HUES48 (cell line): ENCODE measurements around the gene SPACA7.
"Not testable (repeated sequence)": the region's sequence is repeated elsewhere in the genome, so short reads cannot be mapped to it uniquely, and the experiment has no call there.

Experiments
- H3K27ac ChIP-seq: one replicate; pipeline ENCODE4 v1.7.0; 2013; ENCODE audit warnings: low read depth, low read length, inconsistent platforms
- H3K27me3 ChIP-seq: 2 replicates; pipeline ENCODE4 v1.6.1; 2013; ENCODE audit warnings: mild to moderate bottlenecking, low read length; ENCODE audit not compliant: control insufficient read depth, insufficient read depth
- H3K36me3 ChIP-seq: 2 replicates; pipeline ENCODE4 v1.6.1; 2013; ENCODE audit warnings: low read length; ENCODE audit not compliant: control insufficient read depth, insufficient read depth
- H3K4me1 ChIP-seq: 2 replicates; pipeline ENCODE4 v1.6.1; 2013; ENCODE audit warnings: mild to moderate bottlenecking, low read length; ENCODE audit not compliant: control insufficient read depth, insufficient read depth
- H3K4me3 ChIP-seq: 2 replicates; pipeline ENCODE4 v1.5.1; 2013; ENCODE audit warnings: mild to moderate bottlenecking, low read depth, low read length
- H3K9ac ChIP-seq: 2 replicates; pipeline ENCODE4 v1.6.1; 2013; ENCODE audit warnings: mild to moderate bottlenecking, low read depth, low read length, moderate library complexity
- H3K9me3 ChIP-seq: 2 replicates; pipeline ENCODE4 v1.6.1; 2013; ENCODE audit warnings: low read length; ENCODE audit not compliant: control insufficient read depth, insufficient read depth

The SPACA7 gene

DNA sequence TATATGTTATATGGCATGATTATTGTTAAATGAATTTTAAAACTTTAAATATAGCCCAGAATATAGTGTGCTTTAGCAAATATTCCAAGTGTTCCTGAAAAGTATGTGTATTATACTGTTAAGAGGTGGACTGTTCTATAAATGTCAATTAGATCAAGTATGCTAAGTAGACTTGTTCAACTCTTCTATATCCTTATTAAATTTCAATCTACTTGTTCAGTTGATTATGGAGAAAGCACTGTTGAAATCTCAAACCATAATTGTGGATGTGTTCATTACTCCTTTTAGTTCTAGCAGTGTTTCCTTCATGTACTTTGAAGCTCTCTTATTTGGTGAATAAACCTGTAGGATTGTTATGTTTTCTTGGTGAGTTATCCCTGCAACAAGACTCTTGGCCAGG is 52.5 kb downstream of the SPACA7 start:
- Histone ChIP-seq H3K36me3 (no peaks in the 10 kb centered on the region), H3K4me1 (no peaks in the 10 kb centered on the region), H3K9ac (no peak overlapping the region), H3K27ac (no peak overlapping the region), H3K4me3 (no peak overlapping the region; the same call in 1 of the 2 replicates), H3K27me3 (no peaks in the 10 kb centered on the region), H3K9me3 (peaks cover 37% of the 10 kb centered on the region)

GRCh38 chr13:112431734-112432133 is 55.6 kb downstream of the SPACA7 start:
- Histone ChIP-seq H3K9me3 (peaks cover 32% of the 10 kb centered on the region), H3K27ac (no peak overlapping the region), H3K4me3 (no peak overlapping the region), H3K4me1 (no peaks in the 10 kb centered on the region), H3K36me3 (no peaks in the 10 kb centered on the region), H3K9ac (no peak overlapping the region), H3K27me3 (no peaks in the 10 kb centered on the region)

DNA sequence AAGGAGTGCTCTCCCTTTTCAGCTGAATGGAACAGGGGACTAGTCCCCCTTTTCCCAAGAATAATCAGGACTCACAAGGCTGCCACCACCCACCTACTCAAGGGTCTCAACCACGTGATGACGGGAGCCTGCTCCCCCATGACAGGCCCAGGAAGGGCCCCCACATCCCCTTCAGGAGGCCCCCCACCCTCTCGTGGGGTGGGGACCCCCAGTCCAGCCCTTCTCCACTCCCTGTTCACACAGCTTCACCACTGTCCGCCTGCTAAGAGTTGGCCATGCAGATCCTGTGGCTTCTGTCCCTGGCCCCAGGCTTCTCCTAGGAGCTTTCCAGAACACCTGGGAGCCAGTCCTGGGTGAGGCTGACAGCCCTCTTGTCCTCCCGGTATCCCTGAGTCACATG is 56.6 kb downstream of the SPACA7 start:
- peaks cover 32% of the 10 kb centered on the region for H3K9me3 ChIP-seq
- H3K9ac ChIP-seq, H3K4me3 ChIP-seq, H3K27ac ChIP-seq, H3K4me1 ChIP-seq, H3K27me3 ChIP-seq, H3K36me3 ChIP-seq: not testable (repeated sequence)

GRCh38 chr13:112433517-112433916 is 57.4 kb downstream of the SPACA7 start:
- H3K27ac ChIP-seq, H3K27me3 ChIP-seq, H3K4me1 ChIP-seq, H3K36me3 ChIP-seq, H3K9ac ChIP-seq, H3K4me3 ChIP-seq: not testable (repeated sequence)
- H3K9me3 ChIP-seq: peaks cover 27% of the 10 kb centered on the region

DNA sequence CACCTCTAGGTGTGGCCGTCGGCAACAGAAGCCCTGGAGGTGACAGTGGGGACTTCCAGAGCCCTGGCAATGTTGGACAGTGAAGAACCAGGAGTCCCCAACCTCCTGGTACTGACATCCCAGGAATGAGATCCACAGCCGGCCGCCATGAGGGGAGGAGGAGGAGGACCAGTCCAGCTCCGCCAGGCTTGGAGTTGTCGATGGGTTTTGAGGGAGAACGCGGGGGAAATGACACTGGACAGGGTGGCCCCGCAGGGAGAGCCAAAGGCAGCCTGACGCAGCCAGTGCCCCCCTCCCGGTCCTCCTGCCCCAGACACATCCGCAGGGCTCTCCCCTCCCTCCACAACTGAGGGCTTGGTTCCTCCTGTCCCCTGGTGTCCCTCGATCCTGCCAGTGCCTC is 57.9 kb downstream of the SPACA7 start:
- no peaks in the 10 kb centered on the region for H3K27me3 ChIP-seq
- no peak overlapping the region for H3K9ac ChIP-seq
- H3K9me3 ChIP-seq: peaks cover 25% of the 10 kb centered on the region
- no peaks in the 10 kb centered on the region for H3K4me1 ChIP-seq
- no peaks in the 10 kb centered on the region for H3K36me3 ChIP-seq
- no peak overlapping the region for H3K27ac ChIP-seq
- H3K4me3 ChIP-seq: no peak overlapping the region

DNA sequence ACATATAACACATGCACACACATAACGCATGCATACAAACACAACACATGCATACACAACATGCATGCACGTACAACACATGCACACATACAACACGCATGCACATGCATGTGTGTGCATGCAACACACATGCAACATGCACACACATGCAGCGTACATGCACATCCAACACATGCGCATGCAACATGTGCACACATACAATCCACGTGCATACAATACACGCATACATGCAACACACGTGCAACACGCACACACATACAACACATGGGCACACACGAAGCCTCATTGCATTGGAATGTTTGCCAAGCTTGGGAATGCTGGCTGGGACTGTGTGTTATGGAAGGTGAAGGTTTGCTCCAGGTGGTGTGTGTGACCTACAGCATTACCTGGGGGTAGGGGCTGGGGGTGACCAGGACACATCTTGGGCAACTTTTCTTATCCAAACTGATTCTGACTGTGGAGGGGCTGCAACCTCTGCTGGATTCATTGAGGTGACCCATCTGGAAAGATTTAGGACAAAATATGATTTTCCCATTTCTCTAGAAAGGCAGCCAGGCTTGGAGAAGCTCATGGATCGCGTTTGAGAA is 58.9 kb downstream of the SPACA7 start:
- H3K27ac ChIP-seq: no peak overlapping the region
- no peaks in the 10 kb centered on the region for H3K4me1 ChIP-seq
- H3K9ac ChIP-seq: no peak overlapping the region
- no peaks in the 10 kb centered on the region for H3K36me3 ChIP-seq
- peaks cover 16% of the 10 kb centered on the region for H3K9me3 ChIP-seq
- H3K4me3 ChIP-seq: no peak overlapping the region
- H3K27me3 ChIP-seq: no peaks in the 10 kb centered on the region

DNA sequence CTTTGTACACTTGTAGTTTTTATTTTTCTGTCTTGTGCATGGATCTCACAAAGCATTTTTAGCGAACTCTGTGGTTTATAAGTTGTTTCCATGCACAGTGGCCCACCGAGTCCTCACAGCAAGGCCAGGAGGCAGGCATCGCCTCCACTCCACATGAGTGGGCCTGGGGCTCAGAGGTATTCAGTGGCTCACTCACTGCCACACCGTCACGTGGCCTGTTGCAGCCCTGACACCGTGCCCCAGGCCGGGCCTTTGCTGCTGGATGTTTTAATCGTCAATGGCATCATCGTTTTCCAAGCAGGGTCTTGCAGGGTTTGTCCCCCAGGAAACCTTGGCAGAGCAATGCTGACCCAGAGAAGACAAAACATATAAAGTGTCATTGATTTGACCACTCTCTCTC is 59.8 kb downstream of the SPACA7 start:
- no peaks in the 10 kb centered on the region for H3K36me3 ChIP-seq
- no peak overlapping the region for H3K4me3 ChIP-seq
- H3K9me3 ChIP-seq: peaks cover 17% of the 10 kb centered on the region
- no peak overlapping the region for H3K9ac ChIP-seq
- no peaks in the 10 kb centered on the region for H3K4me1 ChIP-seq
- H3K27ac ChIP-seq: no peak overlapping the region
- no peaks in the 10 kb centered on the region for H3K27me3 ChIP-seq

- Histone ChIP-seq H3K27me3 (0 out of 2 replicates have a peak, but pooled peaks cover 4% of the 10 kb centered on the region), H3K9ac (no peak overlapping the region), H3K36me3 (no peaks in the 10 kb centered on the region), H3K27ac (no peak overlapping the region), H3K9me3 (peaks cover 17% of the 10 kb centered on the region), H3K4me1 (no peaks in the 10 kb centered on the region), H3K4me3 (no peak overlapping the region)
These were observed 61.9 kb downstream of the SPACA7 start for GRCh38 chr13:112438094-112438493.

GRCh38 chr13:112438515-112438914 is 62.4 kb downstream of the SPACA7 start:
- Histone ChIP-seq H3K36me3 (no peaks in the 10 kb centered on the region), H3K27ac (no peak overlapping the region), H3K4me3 (no peak overlapping the region), H3K9me3 (peaks cover 17% of the 10 kb centered on the region), H3K27me3 (0 out of 2 replicates have a peak, but pooled peaks cover 6% of the 10 kb centered on the region), H3K9ac (no peak overlapping the region), H3K4me1 (peaks cover 2% of the 10 kb centered on the region; the same call in 1 of the 2 replicates)

DNA sequence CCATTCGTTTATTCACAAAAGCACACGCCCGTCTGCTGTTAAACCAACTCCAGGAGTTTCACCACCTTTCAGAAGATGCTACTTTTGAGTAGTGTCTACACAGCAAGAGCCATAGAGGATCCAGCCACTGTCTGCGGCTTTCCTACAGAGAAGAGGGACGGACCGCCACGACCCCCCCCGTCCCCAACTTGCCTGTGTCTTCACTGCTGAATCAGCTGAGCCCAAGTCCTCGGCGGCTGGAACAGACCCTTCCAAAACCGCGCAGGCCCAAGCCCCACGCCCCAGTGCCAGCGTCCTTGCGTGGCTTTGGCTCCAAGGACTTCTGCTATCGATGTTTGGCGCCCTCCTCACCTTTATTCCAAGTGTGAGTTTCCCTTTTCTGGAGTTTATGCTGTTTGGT is 65.1 kb downstream of the SPACA7 start:
- no peak overlapping the region for H3K27ac ChIP-seq
- H3K4me3 ChIP-seq: no peak overlapping the region
- no peak overlapping the region for H3K9ac ChIP-seq
- peaks cover 9% of the 10 kb centered on the region; the same call in 1 of the 2 replicates for H3K9me3 ChIP-seq
- H3K4me1 ChIP-seq: peaks cover 2% of the 10 kb centered on the region; the same call in 1 of the 2 replicates
- 0 out of 2 replicates have a peak, but pooled peaks cover 12% of the 10 kb centered on the region for H3K27me3 ChIP-seq
- H3K36me3 ChIP-seq: no peaks in the 10 kb centered on the region

DNA sequence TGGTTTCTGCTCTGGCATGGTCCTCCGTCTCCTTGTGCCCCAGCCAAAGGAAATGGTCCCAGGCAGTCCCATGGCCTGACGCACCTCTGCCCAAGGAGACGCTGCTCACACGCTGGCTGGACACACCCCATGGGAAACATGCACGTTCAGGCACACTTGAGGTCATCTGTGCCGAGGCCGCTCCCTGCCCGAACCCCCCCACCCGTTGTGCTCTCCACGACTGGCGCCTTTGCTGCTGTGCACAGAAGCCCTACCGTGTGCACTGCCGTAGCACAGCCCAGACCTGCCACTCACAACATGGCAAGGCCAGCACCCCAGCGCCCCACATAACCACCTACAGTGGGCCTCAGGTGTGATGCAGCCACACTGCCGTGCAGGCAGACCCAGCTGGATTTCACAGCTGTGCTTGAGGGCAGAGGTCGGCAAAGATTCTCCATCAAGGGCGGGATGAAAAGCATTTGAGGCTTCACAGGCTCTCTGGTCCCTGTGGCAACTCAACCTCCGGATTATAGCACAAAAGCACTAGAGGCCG is 65.7 kb downstream of the SPACA7 start:
- Histone ChIP-seq H3K9me3 (peaks cover 9% of the 10 kb centered on the region; the same call in 1 of the 2 replicates), H3K4me3 (no peak overlapping the region), H3K27ac (no peak overlapping the region), H3K27me3 (0 out of 2 replicates have a peak, but pooled peaks cover 12% of the 10 kb centered on the region), H3K9ac (no peak overlapping the region), H3K4me1 (peaks cover 2% of the 10 kb centered on the region; the same call in 1 of the 2 replicates), H3K36me3 (no peaks in the 10 kb centered on the region)
